HepG2 (cell line): ENCODE results near the gene TEAD1. TPM values are rescaled to one million over a fixed set of nuclear protein-coding genes. Genes with fewer than 3 reads are reported as not detected.

Source experiments
- ARID2 ChIP-seq: sonication (generic); formaldehyde crosslinking; IDR thresholded peaks from 2 replicates; pipeline ENCODE4 v1.8.1; 2022; ENCODE audit warnings: mild to moderate bottlenecking, missing genetic modification reagents, borderline replicate concordance
- ATF6 ChIP-seq: sonication (generic); formaldehyde crosslinking; conservative IDR thresholded peaks from 2 replicates; pipeline ENCODE4 v1.4.0; 2020; ENCODE audit warnings: missing genetic modification reagents
- CBX1 ChIP-seq: IDR thresholded peaks from one replicate; pipeline ENCODE4 v1.6.1; 2016; ENCODE audit warnings: antibody characterized with exemption, low read depth
- CREBL2 ChIP-seq: sonication (generic); formaldehyde crosslinking; IDR thresholded peaks from 2 replicates; pipeline ENCODE4 v1.8.1; 2023; ENCODE audit warnings: missing genetic modification reagents, mild to moderate bottlenecking, borderline replicate concordance
- DMAP1 ChIP-seq: IDR thresholded peaks from 2 replicates; pipeline ENCODE4 v1.6.1; 2016
- HNRNPL ChIP-seq: fragments of 200-400 bp; formaldehyde crosslinking; IDR thresholded peaks from 2 replicates; pipeline ENCODE4 v1.6.1; 2017; ENCODE audit warnings: mild to moderate bottlenecking, low read depth, low read length
- KDM5B ChIP-seq: sonication (generic); formaldehyde crosslinking; IDR thresholded peaks from 2 replicates; pipeline ENCODE4 v1.4.0; 2020; ENCODE audit warnings: missing genetic modification reagents, mild to moderate bottlenecking, borderline replicate concordance
- MED1 ChIP-seq: sonication (generic); formaldehyde crosslinking; IDR thresholded peaks from 2 replicates; pipeline ENCODE4 v1.4.0; 2020; ENCODE audit warnings: missing genetic modification reagents
- NFRKB ChIP-seq: fragments of 450-650 bp; IDR thresholded peaks from 2 replicates; pipeline ENCODE4 v1.6.1; 2017
- NR0B2 ChIP-seq: sonication (generic); formaldehyde crosslinking; IDR thresholded peaks from 2 replicates; pipeline ENCODE4 v1.4.0; 2020; ENCODE audit warnings: mild to moderate bottlenecking, missing genetic modification reagents
- SMAD1 ChIP-seq: sonication (generic); formaldehyde crosslinking; IDR thresholded peaks from 2 replicates; pipeline ENCODE4 v1.4.0; 2020; ENCODE audit warnings: missing genetic modification reagents, low read depth, mild to moderate bottlenecking, borderline replicate concordance
- TOE1 ChIP-seq: sonication (generic); formaldehyde crosslinking; IDR thresholded peaks from 2 replicates; pipeline ENCODE4 v1.4.0; 2020; ENCODE audit warnings: mild to moderate bottlenecking, missing genetic modification reagents
- ZKSCAN5 ChIP-seq: sonication (generic); formaldehyde crosslinking; IDR thresholded peaks from 2 replicates; pipeline ENCODE4 v1.5.1; 2020; ENCODE audit warnings: mild to moderate bottlenecking, missing genetic modification reagents
- ZNF121 ChIP-seq: sonication (generic); formaldehyde crosslinking; IDR thresholded peaks from 2 replicates; pipeline ENCODE4 v1.5.0; 2020; ENCODE audit warnings: mild to moderate bottlenecking, missing genetic modification reagents
- ZNF282 ChIP-seq: fragments of 450-650 bp; IDR thresholded peaks from 2 replicates; pipeline ENCODE4 v1.6.1; 2018; ENCODE audit not compliant: partially characterized antibody
- ZNF331 ChIP-seq: sonication (generic); formaldehyde crosslinking; IDR thresholded peaks from 2 replicates; pipeline ENCODE4 v1.4.0; 2020; ENCODE audit warnings: missing genetic modification reagents
- ZNF446 ChIP-seq: sonication (generic); formaldehyde crosslinking; IDR thresholded peaks from 2 replicates; pipeline ENCODE4 v1.5.0; 2020; ENCODE audit warnings: mild to moderate bottlenecking, missing genetic modification reagents
- ZNF460 ChIP-seq: sonication (generic); formaldehyde crosslinking; IDR thresholded peaks from 2 replicates; pipeline ENCODE4 v1.5.1; 2020; ENCODE audit warnings: missing genetic modification reagents, mild to moderate bottlenecking, borderline replicate concordance
- ZNF598 ChIP-seq: sonication (generic); formaldehyde crosslinking; IDR thresholded peaks from 2 replicates; pipeline ENCODE4 v1.5.1; 2020; ENCODE audit warnings: mild to moderate bottlenecking, missing genetic modification reagents, borderline replicate concordance
- ZNF619 ChIP-seq: sonication (generic); formaldehyde crosslinking; IDR thresholded peaks from 2 replicates; pipeline ENCODE4 v1.4.0; 2020; ENCODE audit warnings: mild to moderate bottlenecking, missing genetic modification reagents
- ZNF724P ChIP-seq: sonication (generic); formaldehyde crosslinking; IDR thresholded peaks from 2 replicates; pipeline ENCODE4 v1.8.0; 2022; ENCODE audit warnings: missing genetic modification reagents, borderline replicate concordance
- ZNF740 ChIP-seq: sonication (generic); formaldehyde crosslinking; IDR thresholded peaks from 2 replicates; pipeline ENCODE4 v1.4.0; 2020; ENCODE audit warnings: missing genetic modification reagents
- ZSCAN30 ChIP-seq: sonication (generic); formaldehyde crosslinking; IDR thresholded peaks from 2 replicates; pipeline ENCODE4 v1.5.0; 2020; ENCODE audit warnings: mild to moderate bottlenecking, missing genetic modification reagents
- polyA plus RNA-seq, 8 experiments: library from polyadenylated mRNA; depleted of rRNA in 3 of 8; stranded (reverse) in 7 of 8; unstranded in 1 of 8; fragments of >200 nt; fragmentation: Illumina TruSeq in 4 of 8; extraction: Trizol in 4 of 8; gene quantifications; 2 replicates each; pipeline versions ENCODE4 v1.2.1 to v1.2.3, GENCODE V29; 2011 to 2016; ENCODE audit warnings: low read depth in 4 of 8, missing spikeins in 1 of 8, mixed read lengths in 1 of 8; ENCODE audit not compliant: insufficient read depth in 1 of 8
- total RNA-seq, 5 experiments: library from RNA; depleted of rRNA; stranded (reverse); fragments of >200 nt; fragmentation: Illumina TruSeq; extraction: Trizol; gene quantifications; 2 replicates each; pipeline ENCODE4 v1.2.3, GENCODE V29; 2016; ENCODE audit warnings: low read depth in 1 of 5
- TF ChIP-seq, protein P1 (sequence below): sonication (generic); formaldehyde crosslinking; IDR thresholded peaks from 2 replicates; pipeline ENCODE4 v1.9.0; 2021; ENCODE audit warnings: missing genetic modification reagents, borderline replicate concordance
- TF ChIP-seq, protein P2 (sequence below): IDR thresholded peaks from 2 replicates; pipeline ENCODE4 v1.6.1; 2016; ENCODE audit warnings: missing compliant biosample characterization, missing genetic modification reagents, borderline replicate concordance

The TEAD1 gene
- total and polyA plus RNA-seq, 2 of the 13 experiments (the other 11 are each of a cell fraction or from before 2014, with no cell fraction given), result 20.1 to 30.5 TPM

GRCh38 chr11:12673924-12674570, at the start of gene TEAD1 (continued):
- TF ChIP-seq ZNF121 (CRISPR knock-in tag) (no peak), ZNF724P (CRISPR knock-in tag) (no peak), TOE1 (CRISPR knock-in tag) (no peak), ZNF282 (no peak), ZSCAN30 (CRISPR knock-in tag) (no peak), ZKSCAN5 (no peak), ZNF331 (CRISPR knock-in tag) (peak; percentile 50), ZNF446 (CRISPR knock-in tag) (0 out of 2 replicates have a peak, but pooled peaks have one; percentile 40), ZNF740 (no peak), HNRNPL (no peak), KDM5B (peak; percentile 16; the same call in 1 of the 2 replicates), ATF6 (CRISPR knock-in tag) (no peak), CREBL2 (CRISPR knock-in tag) (no peak), NR0B2 (CRISPR knock-in tag) (no peak), ZNF619 (CRISPR knock-in tag) (no peak), DMAP1 (CRISPR knock-in tag) (peak; percentile 62), ZNF460 (no peak), CBX1 (no peak), ZNF598 (CRISPR knock-in tag) (no peak), SMAD1 (no peak), ARID2 (CRISPR knock-in tag) (no peak), NFRKB (no peak), MED1 (CRISPR knock-in tag) (no peak; the same call in 1 of the 2 replicates)
- TF ChIP-seq, protein P1, sequence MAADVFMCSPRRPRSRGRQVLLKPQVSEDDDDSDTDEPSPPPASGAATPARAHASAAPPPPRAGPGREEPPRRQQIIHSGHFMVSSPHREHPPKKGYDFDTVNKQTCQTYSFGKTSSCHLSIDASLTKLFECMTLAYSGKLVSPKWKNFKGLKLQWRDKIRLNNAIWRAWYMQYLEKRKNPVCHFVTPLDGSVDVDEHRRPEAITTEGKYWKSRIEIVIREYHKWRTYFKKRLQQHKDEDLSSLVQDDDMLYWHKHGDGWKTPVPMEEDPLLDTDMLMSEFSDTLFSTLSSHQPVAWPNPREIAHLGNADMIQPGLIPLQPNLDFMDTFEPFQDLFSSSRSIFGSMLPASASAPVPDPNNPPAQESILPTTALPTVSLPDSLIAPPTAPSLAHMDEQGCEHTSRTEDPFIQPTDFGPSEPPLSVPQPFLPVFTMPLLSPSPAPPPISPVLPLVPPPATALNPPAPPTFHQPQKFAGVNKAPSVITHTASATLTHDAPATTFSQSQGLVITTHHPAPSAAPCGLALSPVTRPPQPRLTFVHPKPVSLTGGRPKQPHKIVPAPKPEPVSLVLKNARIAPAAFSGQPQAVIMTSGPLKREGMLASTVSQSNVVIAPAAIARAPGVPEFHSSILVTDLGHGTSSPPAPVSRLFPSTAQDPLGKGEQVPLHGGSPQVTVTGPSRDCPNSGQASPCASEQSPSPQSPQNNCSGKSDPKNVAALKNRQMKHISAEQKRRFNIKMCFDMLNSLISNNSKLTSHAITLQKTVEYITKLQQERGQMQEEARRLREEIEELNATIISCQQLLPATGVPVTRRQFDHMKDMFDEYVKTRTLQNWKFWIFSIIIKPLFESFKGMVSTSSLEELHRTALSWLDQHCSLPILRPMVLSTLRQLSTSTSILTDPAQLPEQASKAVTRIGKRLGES (CRISPR knock-in tag), result no peak
- TF ChIP-seq, protein P2, sequence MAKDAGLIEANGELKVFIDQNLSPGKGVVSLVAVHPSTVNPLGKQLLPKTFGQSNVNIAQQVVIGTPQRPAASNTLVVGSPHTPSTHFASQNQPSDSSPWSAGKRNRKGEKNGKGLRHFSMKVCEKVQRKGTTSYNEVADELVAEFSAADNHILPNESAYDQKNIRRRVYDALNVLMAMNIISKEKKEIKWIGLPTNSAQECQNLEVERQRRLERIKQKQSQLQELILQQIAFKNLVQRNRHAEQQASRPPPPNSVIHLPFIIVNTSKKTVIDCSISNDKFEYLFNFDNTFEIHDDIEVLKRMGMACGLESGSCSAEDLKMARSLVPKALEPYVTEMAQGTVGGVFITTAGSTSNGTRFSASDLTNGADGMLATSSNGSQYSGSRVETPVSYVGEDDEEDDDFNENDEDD (CRISPR knock-in tag), result no peak; the same call in 1 of the 2 replicates
